Measurements from ENCODE around the gene FAM3D.

Gene FAM3D

DNA sequence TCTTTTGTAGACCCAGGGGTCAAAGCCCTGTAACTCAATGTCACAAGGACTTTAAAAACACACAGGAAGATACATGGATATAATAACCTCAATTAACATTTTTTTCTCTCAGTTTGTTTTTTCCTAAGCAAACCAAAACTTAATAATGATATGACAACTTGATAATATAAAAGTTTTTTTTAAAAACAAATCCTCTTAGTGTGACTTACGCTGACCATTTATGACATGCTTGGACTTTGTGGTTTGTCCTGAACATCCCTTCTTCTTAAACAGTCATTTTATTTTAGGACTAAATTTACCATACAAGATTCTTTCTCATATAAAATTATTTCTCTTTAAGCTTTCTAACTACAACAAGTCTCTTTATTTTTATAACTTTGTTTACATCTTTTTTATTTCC lies 25.4 kb upstream of the FAM3D start:
- TF ChIP-seq, protein P1, sequence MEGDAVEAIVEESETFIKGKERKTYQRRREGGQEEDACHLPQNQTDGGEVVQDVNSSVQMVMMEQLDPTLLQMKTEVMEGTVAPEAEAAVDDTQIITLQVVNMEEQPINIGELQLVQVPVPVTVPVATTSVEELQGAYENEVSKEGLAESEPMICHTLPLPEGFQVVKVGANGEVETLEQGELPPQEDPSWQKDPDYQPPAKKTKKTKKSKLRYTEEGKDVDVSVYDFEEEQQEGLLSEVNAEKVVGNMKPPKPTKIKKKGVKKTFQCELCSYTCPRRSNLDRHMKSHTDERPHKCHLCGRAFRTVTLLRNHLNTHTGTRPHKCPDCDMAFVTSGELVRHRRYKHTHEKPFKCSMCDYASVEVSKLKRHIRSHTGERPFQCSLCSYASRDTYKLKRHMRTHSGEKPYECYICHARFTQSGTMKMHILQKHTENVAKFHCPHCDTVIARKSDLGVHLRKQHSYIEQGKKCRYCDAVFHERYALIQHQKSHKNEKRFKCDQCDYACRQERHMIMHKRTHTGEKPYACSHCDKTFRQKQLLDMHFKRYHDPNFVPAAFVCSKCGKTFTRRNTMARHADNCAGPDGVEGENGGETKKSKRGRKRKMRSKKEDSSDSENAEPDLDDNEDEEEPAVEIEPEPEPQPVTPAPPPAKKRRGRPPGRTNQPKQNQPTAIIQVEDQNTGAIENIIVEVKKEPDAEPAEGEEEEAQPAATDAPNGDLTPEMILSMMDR (conservative IDR thresholded peaks at IDR 0.05), result no peak

DNA sequence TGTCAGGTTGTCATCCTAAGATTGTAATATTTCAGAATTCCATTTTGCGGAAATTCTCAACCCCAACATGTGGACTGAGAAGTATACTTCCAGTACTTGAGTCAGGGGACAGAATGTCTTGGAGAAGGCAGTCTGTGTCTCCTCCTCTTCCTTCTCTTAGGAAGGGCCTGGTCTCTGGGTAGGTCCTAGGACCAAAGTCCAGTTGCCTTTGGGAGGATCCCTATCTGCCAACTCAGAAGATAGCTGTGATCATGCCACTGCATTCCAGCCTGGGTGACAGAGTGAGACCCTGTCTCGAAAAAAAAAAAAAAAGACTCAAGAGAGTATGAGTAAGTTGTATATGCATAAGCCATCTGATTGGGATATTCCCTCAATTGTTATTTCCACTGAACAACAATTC lies 23.9 kb upstream of the FAM3D start:
- TF ChIP-seq, protein P1 (conservative IDR thresholded peaks at IDR 0.05), result no peak
- H3K27ac ChIP-seq, result no peak overlapping the region

More for the DNA sequence above, 25.4 kb upstream of the FAM3D start:
- H3K27ac ChIP-seq, result no peak overlapping the region

DNA sequence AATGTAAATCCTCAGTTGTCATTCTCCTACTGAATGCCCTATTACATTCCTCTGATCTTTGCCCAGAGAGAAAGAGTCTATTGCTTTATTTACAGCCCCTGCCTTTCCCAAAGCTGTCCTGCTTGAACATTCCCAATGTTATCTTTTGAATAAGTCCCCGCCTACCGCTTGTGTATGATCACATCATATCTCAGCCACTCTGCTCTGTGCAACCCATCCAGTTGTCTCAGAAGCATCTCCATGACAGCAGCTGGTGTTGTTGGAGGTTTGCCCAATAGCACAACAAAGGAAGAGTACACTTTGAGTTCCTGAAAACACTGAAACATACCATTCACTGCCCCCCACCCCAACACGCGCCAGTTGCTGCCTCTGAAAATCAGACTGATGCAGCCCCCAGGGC lies 22.0 kb upstream of the FAM3D start:
- H3K27ac ChIP-seq, result no peak overlapping the region
- TF ChIP-seq, protein P1 (conservative IDR thresholded peaks at IDR 0.05), result no peak

DNA sequence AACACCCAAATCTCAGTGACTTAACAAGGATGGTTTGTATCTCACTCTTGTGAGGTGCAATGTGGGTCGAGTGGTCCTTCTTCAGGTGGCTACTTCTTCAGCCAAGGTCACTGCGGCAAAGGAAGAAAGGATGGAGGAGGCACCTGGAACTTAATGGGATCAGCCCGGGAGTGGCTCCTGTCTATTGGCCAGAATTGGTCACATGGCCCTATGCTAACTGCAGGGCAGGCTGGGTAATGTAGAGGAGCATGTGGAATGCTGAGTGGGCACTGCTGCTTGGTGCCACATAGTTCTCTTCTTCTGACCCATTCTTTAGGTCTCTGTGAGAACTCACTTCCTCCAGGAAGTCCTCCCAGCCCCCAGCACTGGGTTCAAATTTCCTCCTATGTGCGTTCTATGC lies 20.3 kb upstream of the FAM3D start:
- TF ChIP-seq, protein P1 (conservative IDR thresholded peaks at IDR 0.05), result no peak
- H3K27ac ChIP-seq, result no peak overlapping the region

DNA sequence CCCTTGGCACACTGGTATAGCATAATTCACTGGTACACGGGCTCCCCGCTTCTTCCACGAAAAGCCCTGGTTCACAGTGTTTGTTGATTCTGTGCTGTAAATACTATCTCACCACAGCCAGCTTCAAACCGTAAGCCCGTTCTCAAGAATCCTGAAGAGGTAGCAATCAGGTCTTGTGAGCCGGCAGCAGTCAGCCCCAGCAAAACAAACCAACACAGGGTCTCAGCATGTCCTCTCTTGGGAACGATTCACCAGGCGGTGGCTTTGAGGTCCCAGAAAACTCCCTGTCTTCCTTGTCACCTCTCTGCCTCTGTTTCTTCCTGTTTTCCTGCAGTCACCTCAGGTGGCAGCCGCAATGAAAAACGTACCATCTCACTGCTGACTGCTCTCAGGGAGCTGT lies 19.1 kb upstream of the FAM3D start:
- H3K27ac ChIP-seq, result no peak overlapping the region
- TF ChIP-seq, protein P1 (conservative IDR thresholded peaks at IDR 0.05), result no peak

DNA sequence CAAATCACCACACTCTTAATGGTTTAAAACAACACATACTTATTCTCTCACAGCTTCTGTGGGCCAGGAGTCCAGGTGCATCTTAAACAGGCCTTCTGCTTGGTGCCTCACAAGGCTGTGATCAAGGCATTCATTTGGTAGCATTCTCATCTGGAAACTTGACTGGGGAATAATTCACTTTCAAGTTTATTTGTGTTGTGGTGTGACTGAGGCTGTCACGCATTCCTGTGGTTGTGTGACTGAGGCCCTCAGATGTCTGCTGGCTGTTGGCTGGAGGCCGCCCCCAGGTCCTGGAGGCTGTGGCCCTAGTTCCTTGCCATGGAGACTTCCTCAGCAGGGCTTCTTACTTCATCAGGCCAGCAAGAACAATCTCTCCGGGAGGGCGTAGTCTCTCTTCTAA lies 16.9 kb upstream of the FAM3D start:
- TF ChIP-seq, protein P1 (conservative IDR thresholded peaks at IDR 0.05), result no peak
- H3K27ac ChIP-seq, result no peak overlapping the region

DNA sequence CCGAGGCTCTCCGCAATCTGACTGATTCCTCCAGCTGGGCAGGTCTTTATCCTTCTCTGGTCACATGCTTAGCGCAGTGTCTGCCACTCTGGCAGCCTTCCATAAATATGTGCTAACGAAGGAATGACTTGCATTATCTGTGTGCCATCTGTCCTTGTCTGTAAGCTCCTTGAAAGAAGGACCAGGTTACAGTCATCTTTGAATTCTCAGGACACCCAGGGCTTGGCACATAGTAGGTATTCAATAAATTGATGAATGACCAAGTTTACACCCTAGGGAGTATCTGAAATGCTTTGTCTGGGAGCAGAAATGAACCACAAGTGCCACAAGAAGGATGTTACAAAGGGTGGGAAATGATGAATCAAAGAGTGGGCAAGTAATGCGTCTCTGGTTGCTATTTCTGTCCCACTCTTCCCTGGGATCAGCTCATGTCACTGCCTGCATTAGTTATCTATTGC lies 16.5 kb upstream of the FAM3D start:
- H3K27ac ChIP-seq, result no peak overlapping the region
- TF ChIP-seq, protein P1 (conservative IDR thresholded peaks at IDR 0.05), result no peak

DNA sequence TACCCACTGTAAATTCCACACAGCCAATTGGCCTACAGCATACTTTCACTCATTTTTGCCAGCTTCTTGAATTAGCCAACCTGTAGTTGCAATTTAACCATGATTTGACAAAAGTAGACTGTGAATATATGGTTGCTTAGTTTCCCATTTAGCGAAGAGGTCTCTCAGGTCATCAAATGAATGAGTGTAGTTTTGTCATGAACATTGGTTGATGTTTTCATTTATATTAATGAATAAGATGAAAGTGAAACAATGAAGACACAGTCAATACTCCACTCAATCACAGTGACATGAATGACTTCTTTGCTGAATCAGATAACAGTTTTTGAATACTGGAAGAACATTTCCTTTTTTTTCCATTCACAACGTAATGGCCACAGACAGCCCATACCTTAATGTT lies 15.3 kb upstream of the FAM3D start:
- TF ChIP-seq, protein P1 (conservative IDR thresholded peaks at IDR 0.05), result no peak
- H3K27ac ChIP-seq, result no peak overlapping the region
